Mesothelial cell of epicardium (in vitro differentiated cells): ENCODE results near the gene MOGAT2. TPM values are rescaled to one million over a fixed set of nuclear protein-coding genes. Genes with fewer than 3 reads are reported as not detected.

ENCODE experiments used
- DNase-seq, 2 experiments: peaks; one replicate each; pipeline ENCODE4 v3.0.0; 2021; ENCODE audit warnings: low spot score in 2 of 2; ENCODE audit not compliant: unreplicated experiment in 2 of 2
- H3K27ac Mint-ChIP-seq: 2 replicates; pipeline ENCODE4 v1.8.0; 2021; ENCODE audit warnings: mixed read lengths
- H3K27me3 Mint-ChIP-seq: 2 replicates; pipeline ENCODE4 v1.8.0; 2021; ENCODE audit warnings: low read depth, mixed read lengths
- H3K36me3 Mint-ChIP-seq: 2 replicates; pipeline ENCODE4 v1.8.0; 2021; ENCODE audit warnings: mixed read lengths
- H3K4me1 Mint-ChIP-seq: 2 replicates; pipeline ENCODE4 v1.8.0; 2021; ENCODE audit warnings: mixed read lengths
- H3K4me3 Mint-ChIP-seq: 2 replicates; pipeline ENCODE4 v1.8.0; 2021; ENCODE audit warnings: mild to moderate bottlenecking, moderate library complexity, mixed read lengths
- H3K9me3 Mint-ChIP-seq: 2 replicates; pipeline ENCODE4 v1.8.0; 2021; ENCODE audit warnings: mixed read lengths
- total RNA-seq: library from RNA; stranded (reverse); gene quantifications from 3 replicates; pipeline ENCODE4 v1.2.1, GENCODE V29; 2021
- TF ChIP-seq, protein P1 (sequence below): fragments of 200-600 bp; sonication (generic); IDR thresholded peaks from one replicate; pipeline ENCODE4 v1.5.0; 2021; ENCODE audit warnings: antibody characterized with exemption; ENCODE audit not compliant: unreplicated experiment

Gene MOGAT2
- total RNA-seq, 1 donor from 2014 or later, result not detected

DNA sequence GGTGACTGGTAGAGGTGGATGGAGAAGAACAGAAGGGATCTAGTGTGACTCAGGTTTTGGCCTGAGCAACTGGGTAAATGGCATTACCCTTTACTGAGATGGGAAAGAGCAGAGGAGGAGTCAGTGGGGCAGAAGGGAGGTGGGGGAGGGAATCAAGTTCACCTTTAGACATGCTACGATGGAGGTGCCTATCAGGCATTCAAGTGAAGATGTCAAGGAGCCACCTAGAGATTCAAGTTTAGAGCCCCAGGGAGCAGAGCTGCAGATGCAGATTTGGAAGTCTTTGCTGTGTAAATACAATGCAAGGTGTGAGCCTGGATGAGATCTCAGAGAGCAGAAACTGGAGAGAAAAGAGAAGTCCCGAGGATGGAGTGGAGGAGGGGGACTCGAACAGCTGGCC is 979 bp upstream of the MOGAT2 start:
- peaks cover 27% of the 10 kb centered on the region for H3K27me3 Mint-ChIP-seq
- TF ChIP-seq, protein P1, sequence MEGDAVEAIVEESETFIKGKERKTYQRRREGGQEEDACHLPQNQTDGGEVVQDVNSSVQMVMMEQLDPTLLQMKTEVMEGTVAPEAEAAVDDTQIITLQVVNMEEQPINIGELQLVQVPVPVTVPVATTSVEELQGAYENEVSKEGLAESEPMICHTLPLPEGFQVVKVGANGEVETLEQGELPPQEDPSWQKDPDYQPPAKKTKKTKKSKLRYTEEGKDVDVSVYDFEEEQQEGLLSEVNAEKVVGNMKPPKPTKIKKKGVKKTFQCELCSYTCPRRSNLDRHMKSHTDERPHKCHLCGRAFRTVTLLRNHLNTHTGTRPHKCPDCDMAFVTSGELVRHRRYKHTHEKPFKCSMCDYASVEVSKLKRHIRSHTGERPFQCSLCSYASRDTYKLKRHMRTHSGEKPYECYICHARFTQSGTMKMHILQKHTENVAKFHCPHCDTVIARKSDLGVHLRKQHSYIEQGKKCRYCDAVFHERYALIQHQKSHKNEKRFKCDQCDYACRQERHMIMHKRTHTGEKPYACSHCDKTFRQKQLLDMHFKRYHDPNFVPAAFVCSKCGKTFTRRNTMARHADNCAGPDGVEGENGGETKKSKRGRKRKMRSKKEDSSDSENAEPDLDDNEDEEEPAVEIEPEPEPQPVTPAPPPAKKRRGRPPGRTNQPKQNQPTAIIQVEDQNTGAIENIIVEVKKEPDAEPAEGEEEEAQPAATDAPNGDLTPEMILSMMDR, result no peak
- H3K9me3 Mint-ChIP-seq, result no peaks in the 10 kb centered on the region
- no peak overlapping the region for H3K27ac Mint-ChIP-seq
- H3K36me3 Mint-ChIP-seq, result no peaks in the 10 kb centered on the region
- DNase-seq, result no peak
- no peak overlapping the region for H3K4me3 Mint-ChIP-seq
- H3K4me1 Mint-ChIP-seq, result peaks cover 4% of the 10 kb centered on the region

GRCh38 chr11:75718419-75719339 is 1.0 kb downstream of the MOGAT2 start:
- no peak for DNase-seq
- peaks cover 23% of the 10 kb centered on the region for H3K27me3 Mint-ChIP-seq
- TF ChIP-seq, protein P1, result no peak
- H3K9me3 Mint-ChIP-seq, result no peaks in the 10 kb centered on the region
- no peak overlapping the region for H3K4me3 Mint-ChIP-seq
- no peak overlapping the region for H3K27ac Mint-ChIP-seq
- H3K36me3 Mint-ChIP-seq, result no peaks in the 10 kb centered on the region
- H3K4me1 Mint-ChIP-seq, result peaks cover 4% of the 10 kb centered on the region

DNA sequence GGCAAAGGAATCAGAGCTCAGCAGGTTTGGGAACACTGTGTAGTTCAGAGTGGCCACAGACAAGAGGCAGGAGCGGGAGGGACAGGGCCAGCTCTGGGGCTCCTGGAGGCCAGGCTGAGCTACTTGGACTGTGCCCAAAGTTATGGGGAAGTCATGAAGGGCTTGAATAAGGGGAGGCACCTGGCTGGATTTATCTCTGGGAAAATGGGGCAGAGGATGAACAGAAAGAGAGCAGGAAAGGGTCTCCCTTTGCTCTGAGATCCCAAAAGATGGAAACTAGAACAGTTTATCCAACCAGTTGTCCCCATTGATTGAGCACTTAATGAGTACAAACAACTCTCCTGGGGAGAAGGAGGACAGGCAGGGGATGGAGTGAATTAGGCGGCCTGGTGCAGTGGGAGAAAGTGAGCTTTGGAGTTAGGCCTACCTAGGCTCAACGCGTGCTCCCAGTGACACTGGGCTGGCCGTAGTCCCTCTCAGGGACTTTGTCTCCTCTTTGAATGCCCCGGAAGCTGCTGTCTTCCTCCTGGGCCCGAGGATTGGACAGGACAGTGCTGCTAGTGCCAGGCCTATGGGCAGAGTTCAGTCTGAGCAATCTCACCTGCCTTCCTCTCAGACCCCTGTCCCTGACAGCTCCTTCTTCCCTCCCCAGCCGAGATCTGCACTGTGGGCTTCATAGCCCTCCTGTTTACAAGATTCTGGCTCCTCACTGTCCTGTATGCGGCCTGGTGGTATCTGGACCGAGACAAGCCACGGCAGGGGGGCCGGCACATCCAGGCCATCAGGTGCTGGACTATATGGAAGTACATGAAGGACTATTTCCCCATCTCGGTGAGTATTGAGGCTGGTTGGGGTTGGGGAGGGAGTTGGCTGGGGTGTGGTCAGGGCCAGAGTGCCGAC is 2.0 kb downstream of the MOGAT2 start:
- H3K27ac Mint-ChIP-seq, result no peak overlapping the region
- TF ChIP-seq, protein P1, result no peak
- no peaks in the 10 kb centered on the region for H3K9me3 Mint-ChIP-seq
- H3K27me3 Mint-ChIP-seq, result peaks cover 16% of the 10 kb centered on the region
- DNase-seq, result no peak
- H3K4me1 Mint-ChIP-seq, result peaks cover 6% of the 10 kb centered on the region
- H3K36me3 Mint-ChIP-seq, result no peaks in the 10 kb centered on the region
- H3K4me3 Mint-ChIP-seq, result no peak overlapping the region

DNA sequence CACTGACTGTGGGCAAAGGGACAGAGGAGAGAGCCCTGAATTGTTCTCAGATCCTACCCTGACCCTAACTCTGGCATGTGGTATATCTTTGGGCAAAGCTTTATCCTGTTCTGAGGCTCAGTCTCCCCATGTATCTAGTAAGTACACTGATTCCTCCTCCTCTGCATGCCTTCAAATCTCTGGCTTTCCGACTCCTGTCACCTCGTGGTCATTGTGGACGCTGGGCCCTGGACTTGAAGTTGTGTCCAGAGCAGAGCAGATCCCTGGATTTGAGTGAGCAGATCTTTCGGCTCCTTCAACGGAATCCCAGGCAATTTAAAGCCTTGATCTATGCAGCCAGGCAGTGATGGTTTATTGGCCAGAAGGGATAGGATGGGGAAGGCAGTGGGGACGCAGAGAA is 3.0 kb downstream of the MOGAT2 start:
- TF ChIP-seq, protein P1, result no peak
- H3K9me3 Mint-ChIP-seq, result no peaks in the 10 kb centered on the region
- no peak for DNase-seq
- no peak overlapping the region for H3K4me3 Mint-ChIP-seq
- H3K36me3 Mint-ChIP-seq, result no peaks in the 10 kb centered on the region
- no peak overlapping the region for H3K27ac Mint-ChIP-seq
- peaks cover 6% of the 10 kb centered on the region for H3K4me1 Mint-ChIP-seq
- peaks cover 16% of the 10 kb centered on the region for H3K27me3 Mint-ChIP-seq

- DNase-seq, result no peak
- H3K4me3 Mint-ChIP-seq, result no peak overlapping the region
- no peak overlapping the region for H3K27ac Mint-ChIP-seq
- H3K27me3 Mint-ChIP-seq, result peaks cover 9% of the 10 kb centered on the region
- H3K9me3 Mint-ChIP-seq, result no peaks in the 10 kb centered on the region
- H3K36me3 Mint-ChIP-seq, result no peaks in the 10 kb centered on the region
- H3K4me1 Mint-ChIP-seq, result peaks cover 6% of the 10 kb centered on the region
- TF ChIP-seq, protein P1, result no peak
Measured at GRCh38 chr11:75721852-75722668, 4.4 kb downstream of the MOGAT2 start.
